GM12878 (cell line): ENCODE measurements around the gene WIPF1. TPM values are rescaled to one million over a fixed set of nuclear protein-coding genes. Genes with fewer than 3 reads are reported as not detected.

ENCODE experiments used
- ASH2L ChIP-seq: fragments of 300-600, 200-600 bp; sonication (generic); IDR thresholded peaks from 2 replicates; pipeline ENCODE4 v1.6.1; 2017; ENCODE audit warnings: low read depth, mild to moderate bottlenecking, borderline replicate concordance
- CBX5 ChIP-seq: sonication (generic); IDR thresholded peaks from 2 replicates; pipeline ENCODE4 v1.6.1; 2016; ENCODE audit warnings: low read depth, moderate library complexity, mild to moderate bottlenecking, inconsistent platforms
- FOS ChIP-seq: IDR thresholded peaks from 3 replicates; pipeline ENCODE4 v1.6.1; 2011; ENCODE audit warnings: borderline replicate concordance; ENCODE audit not compliant: insufficient read length; ENCODE audit errors: extremely low read depth
- GABPA ChIP-seq: IDR thresholded peaks from 2 replicates; pipeline ENCODE4 v1.6.1; 2014; ENCODE audit warnings: antibody characterized with exemption, low read depth, mild to moderate bottlenecking, inconsistent platforms
- IKZF1 ChIP-seq: fragments of 450-650 bp; conservative IDR thresholded peaks from 2 replicates; pipeline ENCODE4 v1.6.1; 2017; ENCODE audit warnings: antibody characterized with exemption, mild to moderate bottlenecking
- IKZF2 ChIP-seq, 2 experiments: fragments of 450-650 bp; IDR thresholded peaks; 2 replicates each; pipeline ENCODE4 v1.6.1; 2017; ENCODE audit warnings: mild to moderate bottlenecking in 2 of 2, moderate library complexity in 2 of 2
- NBN ChIP-seq: fragments of 450-650 bp; IDR thresholded peaks from 2 replicates; pipeline ENCODE4 v1.6.1; 2016
- NFYA ChIP-seq: IDR thresholded peaks from 2 replicates; pipeline ENCODE4 v1.6.1; 2011; ENCODE audit warnings: low read depth, mild to moderate bottlenecking, low read length, improper control_type of control experiment, borderline replicate concordance
- NR2C1 ChIP-seq: fragments of 450-650 bp; IDR thresholded peaks from 2 replicates; pipeline ENCODE4 v1.6.1; 2017; ENCODE audit warnings: antibody characterized with exemption, mild to moderate bottlenecking, moderate library complexity
- NRF1 ChIP-seq: conservative IDR thresholded peaks from 2 replicates; pipeline ENCODE4 v1.6.1; 2011; ENCODE audit warnings: mild to moderate bottlenecking, low read depth, low read length, improper control_type of control experiment
- POLR2A ChIP-seq: IDR thresholded peaks from 2 replicates; pipeline ENCODE4 v1.6.1; 2011; ENCODE audit warnings: low read depth, mild to moderate bottlenecking, low read length
- POLR2AphosphoS2 ChIP-seq: IDR thresholded peaks from 2 replicates; pipeline ENCODE4 v1.6.1; 2011; ENCODE audit warnings: low read depth, mild to moderate bottlenecking, low read length, improper control_type of control experiment, moderate library complexity
- RCOR1 ChIP-seq: conservative IDR thresholded peaks from 2 replicates; pipeline ENCODE4 v1.6.1; 2012; ENCODE audit warnings: low read depth, low read length, improper control_type of control experiment
- STAT3 ChIP-seq: IDR thresholded peaks from 2 replicates; pipeline ENCODE4 v1.6.1; 2011; ENCODE audit warnings: low read depth, low read length, improper control_type of control experiment
- TAF1 ChIP-seq: IDR thresholded peaks from 2 replicates; pipeline ENCODE4 v1.6.1; 2011; ENCODE audit warnings: mild to moderate bottlenecking, low read depth, low read length, borderline replicate concordance
- TBL1XR1 ChIP-seq: IDR thresholded peaks from 2 replicates; pipeline ENCODE4 v1.6.1; 2012; ENCODE audit warnings: low read depth, low read length, improper control_type of control experiment
- WRNIP1 ChIP-seq: IDR thresholded peaks from 2 replicates; pipeline ENCODE4 v1.6.1; 2011; ENCODE audit warnings: low read depth, low read length, improper control_type of control experiment, borderline replicate concordance
- ZBED1 ChIP-seq: IDR thresholded peaks from 2 replicates; pipeline ENCODE4 v1.6.1; 2016; ENCODE audit warnings: borderline replicate concordance
- ZBTB4 ChIP-seq: fragments of 450-650 bp; formaldehyde crosslinking; IDR thresholded peaks from 2 replicates; pipeline ENCODE4 v1.4.0; 2022; ENCODE audit warnings: mild to moderate bottlenecking, moderate library complexity
- ZNF207 ChIP-seq: fragments of 450-650 bp; IDR thresholded peaks from 2 replicates; pipeline ENCODE4 v1.6.1; 2014; ENCODE audit warnings: antibody characterized with exemption, mild to moderate bottlenecking, borderline replicate concordance
- ZZZ3 ChIP-seq: IDR thresholded peaks from 2 replicates; pipeline ENCODE4 v1.6.1; 2011; ENCODE audit warnings: low read depth; ENCODE audit not compliant: control insufficient read depth, insufficient read length
- polyA plus RNA-seq, 11 experiments: library from polyadenylated mRNA; depleted of rRNA in 4 of 11; unstranded in 6 of 11; stranded (reverse) in 5 of 11; fragments of >200 nt; fragmentation: Nextera tagmentation in 4 of 11; fragmentation: Illumina TruSeq in 1 of 11; extraction: Ambion mirVana in 4 of 11; extraction: Trizol in 1 of 11; gene quantifications; 1 replicate in 1 of 11; 2 replicates in 10 of 11; pipeline versions ENCODE4 v1.2.1 to v1.2.3, GENCODE V29; 2011 to 2016; ENCODE audit warnings: inconsistent platforms in 2 of 11, missing spikeins in 2 of 11, low read depth in 1 of 11
- total RNA-seq, 4 experiments: library from RNA; depleted of rRNA in 3 of 4; stranded (reverse); fragments of >200 nt in 3 of 4; fragmentation: Illumina TruSeq in 1 of 4; extraction: Trizol in 1 of 4; gene quantifications; 2 replicates each; pipeline versions ENCODE4 v1.2.1 to v1.2.3, GENCODE V29; 2013 to 2021
- TF ChIP-seq, protein P1 (sequence below): fragments of 450-650 bp; formaldehyde crosslinking; IDR thresholded peaks from 2 replicates; pipeline ENCODE4 v1.5.0; 2022; ENCODE audit warnings: mild to moderate bottlenecking, missing genetic modification characterization
- TF ChIP-seq, protein P2 (sequence below): fragments of 450-650 bp; IDR thresholded peaks from 2 replicates; pipeline ENCODE4 v1.6.1; 2016; ENCODE audit warnings: mild to moderate bottlenecking

The WIPF1 gene
- total and polyA plus RNA-seq, 10 of the 15 experiments (the other 5 are each of a cell fraction or from before 2014, with no cell fraction given) = 23.1 to 188 (median 68.9) TPM

DNA sequence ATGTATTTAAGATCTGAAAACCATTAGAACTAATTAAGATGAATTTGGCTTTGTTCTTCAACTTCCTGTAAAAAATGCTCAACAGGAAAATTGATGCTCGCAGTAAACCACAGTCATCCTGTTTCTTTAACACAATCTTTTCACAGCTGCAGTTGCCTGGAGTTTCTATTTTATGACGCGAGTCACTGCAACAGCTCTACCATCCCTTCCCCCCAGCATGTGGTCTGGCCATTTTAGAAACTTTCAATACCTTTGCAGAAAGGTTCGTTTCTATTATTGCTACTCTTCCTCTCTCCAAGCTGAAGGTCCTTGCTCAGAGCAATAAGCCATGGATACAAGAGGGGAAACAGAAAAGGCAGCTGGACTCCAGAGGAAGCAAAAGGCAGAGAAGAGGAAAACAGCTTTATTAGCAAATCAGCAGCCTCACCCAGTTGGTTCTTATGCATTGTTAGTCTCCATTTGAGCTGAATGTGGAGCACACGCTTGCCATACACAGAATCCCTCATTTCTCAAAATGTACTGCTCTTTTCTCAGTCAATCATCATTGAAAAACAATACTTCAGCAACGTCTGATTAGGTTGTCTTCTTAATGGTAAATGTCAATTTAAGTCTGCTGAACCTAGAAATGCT lies 3.9 kb downstream of the WIPF1 start (continued):
- TF ChIP-seq ZBTB4 (CRISPR knock-in tag) (no peak), NR2C1 (no peak), IKZF2 (IDR thresholded peaks at IDR 0.05) (peak; percentile 93 to 95), ASH2L (no peak), ZZZ3 (no peak), GABPA (peak; percentile 58), RCOR1 (peak; percentile 74; the same call in 1 of the 2 replicates), POLR2A (peak; percentile 53), NFYA (no peak), TAF1 (peak; percentile 86; the same call in 1 of the 2 replicates), WRNIP1 (0 out of 2 replicates have a peak, but pooled peaks have one; percentile 95), FOS (no peak), TBL1XR1 (0 out of 2 replicates have a peak, but pooled peaks have one; percentile 62), NRF1 (no peak), IKZF1 (peak; percentile 94), CBX5 (no peak), ZBED1 (peak; percentile 81; the same call in 1 of the 2 replicates), NBN (peak; percentile 91), POLR2AphosphoS2 (peak; percentile 47; the same call in 1 of the 2 replicates), STAT3 (0 out of 2 replicates have a peak, but pooled peaks have one; percentile 24), ZNF207 (0 out of 2 replicates have a peak, but pooled peaks have one; percentile 72)
- TF ChIP-seq, protein P1, sequence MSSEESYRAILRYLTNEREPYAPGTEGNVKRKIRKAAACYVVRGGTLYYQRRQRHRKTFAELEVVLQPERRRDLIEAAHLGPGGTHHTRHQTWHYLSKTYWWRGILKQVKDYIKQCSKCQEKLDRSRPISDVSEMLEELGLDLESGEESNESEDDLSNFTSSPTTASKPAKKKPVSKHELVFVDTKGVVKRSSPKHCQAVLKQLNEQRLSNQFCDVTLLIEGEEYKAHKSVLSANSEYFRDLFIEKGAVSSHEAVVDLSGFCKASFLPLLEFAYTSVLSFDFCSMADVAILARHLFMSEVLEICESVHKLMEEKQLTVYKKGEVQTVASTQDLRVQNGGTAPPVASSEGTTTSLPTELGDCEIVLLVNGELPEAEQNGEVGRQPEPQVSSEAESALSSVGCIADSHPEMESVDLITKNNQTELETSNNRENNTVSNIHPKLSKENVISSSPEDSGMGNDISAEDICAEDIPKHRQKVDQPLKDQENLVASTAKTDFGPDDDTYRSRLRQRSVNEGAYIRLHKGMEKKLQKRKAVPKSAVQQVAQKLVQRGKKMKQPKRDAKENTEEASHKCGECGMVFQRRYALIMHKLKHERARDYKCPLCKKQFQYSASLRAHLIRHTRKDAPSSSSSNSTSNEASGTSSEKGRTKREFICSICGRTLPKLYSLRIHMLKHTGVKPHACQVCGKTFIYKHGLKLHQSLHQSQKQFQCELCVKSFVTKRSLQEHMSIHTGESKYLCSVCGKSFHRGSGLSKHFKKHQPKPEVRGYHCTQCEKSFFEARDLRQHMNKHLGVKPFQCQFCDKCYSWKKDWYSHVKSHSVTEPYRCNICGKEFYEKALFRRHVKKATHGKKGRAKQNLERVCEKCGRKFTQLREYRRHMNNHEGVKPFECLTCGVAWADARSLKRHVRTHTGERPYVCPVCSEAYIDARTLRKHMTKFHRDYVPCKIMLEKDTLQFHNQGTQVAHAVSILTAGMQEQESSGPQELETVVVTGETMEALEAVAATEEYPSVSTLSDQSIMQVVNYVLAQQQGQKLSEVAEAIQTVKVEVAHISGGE (CRISPR knock-in tag) = no peak
- TF ChIP-seq, protein P2, sequence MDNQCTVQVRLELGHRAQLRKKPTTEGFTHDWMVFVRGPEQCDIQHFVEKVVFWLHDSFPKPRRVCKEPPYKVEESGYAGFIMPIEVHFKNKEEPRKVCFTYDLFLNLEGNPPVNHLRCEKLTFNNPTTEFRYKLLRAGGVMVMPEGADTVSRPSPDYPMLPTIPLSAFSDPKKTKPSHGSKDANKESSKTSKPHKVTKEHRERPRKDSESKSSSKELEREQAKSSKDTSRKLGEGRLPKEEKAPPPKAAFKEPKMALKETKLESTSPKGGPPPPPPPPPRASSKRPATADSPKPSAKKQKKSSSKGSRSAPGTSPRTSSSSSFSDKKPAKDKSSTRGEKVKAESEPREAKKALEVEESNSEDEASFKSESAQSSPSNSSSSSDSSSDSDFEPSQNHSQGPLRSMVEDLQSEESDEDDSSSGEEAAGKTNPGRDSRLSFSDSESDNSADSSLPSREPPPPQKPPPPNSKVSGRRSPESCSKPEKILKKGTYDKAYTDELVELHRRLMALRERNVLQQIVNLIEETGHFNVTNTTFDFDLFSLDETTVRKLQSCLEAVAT = peak; percentile 92
